HG02610 (cell line): ENCODE data around the gene TSNAX.
A peak's percentile ranks its signal among the peaks of the same experiment; 100 is the strongest.

Source experiments
- ATAC-seq: cut with Tn5 transposase; IDR thresholded peaks from one replicate; pipeline ENCODE4 v1.9.1; 2021; ENCODE audit warnings: mild to moderate bottlenecking, moderate library complexity; ENCODE audit not compliant: unreplicated experiment

TSNAX gene

GRCh38 chr1:231597971-231598370, 69.5 kb downstream of the TSNAX start:
- ATAC-seq = no peak

DNA sequence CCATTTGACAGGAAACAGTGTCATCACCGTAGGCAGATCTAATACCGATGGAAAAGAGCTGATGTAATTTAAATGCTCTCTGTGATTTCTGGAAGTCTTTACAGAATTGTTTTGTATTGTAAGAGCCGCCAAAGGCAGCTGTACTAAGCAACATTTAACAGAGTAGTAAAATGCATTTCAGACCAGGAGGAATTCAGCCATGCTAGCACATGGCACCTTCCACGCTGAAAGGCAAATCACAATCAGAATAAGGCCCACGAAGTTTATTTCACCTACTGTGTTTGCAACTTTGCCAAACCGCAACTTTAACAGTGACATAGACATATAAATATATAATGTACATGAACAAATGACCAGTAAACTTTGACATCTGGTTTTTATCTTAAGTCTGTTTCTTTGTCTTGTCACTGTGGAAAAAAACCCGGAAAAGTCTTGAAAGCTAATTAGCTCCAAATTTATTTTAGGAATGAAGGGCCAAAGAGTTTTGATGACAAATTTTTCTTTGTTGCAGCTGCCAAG, 72.0 kb downstream of the TSNAX start:
- no peak for ATAC-seq

DNA sequence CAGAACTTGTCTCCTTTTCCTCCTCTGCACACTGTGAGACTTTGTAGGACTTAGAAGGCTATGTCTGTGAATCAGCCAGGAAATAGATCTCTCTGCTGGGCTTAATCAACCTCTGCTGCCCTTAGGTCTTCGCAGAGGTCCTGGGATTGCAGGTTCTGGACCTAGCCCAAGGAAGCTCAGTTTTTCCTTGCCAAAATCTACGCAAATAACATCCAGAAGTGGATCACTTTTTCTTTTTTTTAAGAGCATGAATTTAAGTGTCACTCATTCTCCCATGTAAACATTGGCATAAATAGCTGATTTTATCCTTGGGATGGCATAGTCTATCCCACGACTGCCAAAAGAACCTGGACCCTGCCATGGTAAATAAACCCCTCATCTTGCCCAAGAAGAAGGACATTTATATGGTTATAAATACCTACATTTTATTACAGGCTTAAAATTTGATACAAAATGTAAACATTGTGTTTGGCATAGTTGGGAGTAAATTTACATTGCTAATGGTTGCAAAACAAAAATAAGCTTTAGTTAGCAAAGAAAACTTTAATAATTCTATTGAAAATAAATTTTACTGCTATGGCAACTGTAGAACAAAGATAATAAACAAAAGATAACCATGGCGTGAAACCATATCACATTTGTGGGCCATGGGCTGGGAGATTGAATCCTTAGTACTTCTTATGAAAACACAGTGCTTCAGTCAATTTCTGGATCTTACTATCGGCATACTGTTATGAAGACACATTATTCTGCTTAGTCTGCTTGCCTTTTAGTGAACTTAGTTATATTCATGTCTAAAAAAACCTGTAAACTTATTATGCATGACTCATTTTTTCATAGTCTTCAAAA, 73.6 kb downstream of the TSNAX start:
- no peak for ATAC-seq

- ATAC-seq = no peak
Measured at GRCh38 chr1:231602673-231602984, 74.2 kb downstream of the TSNAX start.

DNA sequence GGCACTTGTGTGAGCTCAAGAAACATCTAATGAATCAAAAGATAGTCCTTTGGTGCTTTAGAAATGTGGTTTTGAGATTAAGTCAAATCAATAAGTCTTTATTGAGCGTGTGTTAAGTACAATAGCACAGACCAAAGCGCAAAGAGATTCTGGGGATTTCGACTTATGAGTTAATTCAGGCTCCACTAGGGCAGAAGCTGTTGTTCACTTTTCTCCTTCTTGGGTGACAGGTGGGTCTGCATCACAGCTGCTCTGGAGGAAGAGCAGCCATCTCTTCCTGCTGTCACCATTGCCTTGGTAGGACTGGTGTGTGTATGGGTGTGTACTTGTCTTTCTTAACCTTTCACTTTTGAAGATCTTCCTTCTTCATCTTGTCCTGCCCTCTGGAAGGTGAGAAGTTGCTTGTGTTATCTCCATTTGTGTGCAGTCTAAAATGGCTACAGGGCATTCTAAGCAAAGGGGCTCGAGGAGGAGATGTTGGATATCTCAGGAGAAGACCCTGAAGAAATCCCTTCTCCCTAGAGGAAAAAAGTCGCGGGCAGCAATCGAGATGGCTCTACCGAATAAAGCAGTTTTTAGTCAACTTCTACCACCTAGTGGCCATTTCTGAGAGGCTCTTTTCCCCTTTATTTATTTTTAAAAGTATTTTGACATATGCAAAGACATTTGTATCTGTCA, 75.3 kb downstream of the TSNAX start:
- ATAC-seq = no peak

- ATAC-seq = no peak
Measured at GRCh38 chr1:231604276-231604621, 75.8 kb downstream of the TSNAX start.

- ATAC-seq = no peak
Measured at GRCh38 chr1:231605149-231606100, 77.0 kb downstream of the TSNAX start.

GRCh38 chr1:231606712-231607111, 78.2 kb downstream of the TSNAX start:
- no peak for ATAC-seq

DNA sequence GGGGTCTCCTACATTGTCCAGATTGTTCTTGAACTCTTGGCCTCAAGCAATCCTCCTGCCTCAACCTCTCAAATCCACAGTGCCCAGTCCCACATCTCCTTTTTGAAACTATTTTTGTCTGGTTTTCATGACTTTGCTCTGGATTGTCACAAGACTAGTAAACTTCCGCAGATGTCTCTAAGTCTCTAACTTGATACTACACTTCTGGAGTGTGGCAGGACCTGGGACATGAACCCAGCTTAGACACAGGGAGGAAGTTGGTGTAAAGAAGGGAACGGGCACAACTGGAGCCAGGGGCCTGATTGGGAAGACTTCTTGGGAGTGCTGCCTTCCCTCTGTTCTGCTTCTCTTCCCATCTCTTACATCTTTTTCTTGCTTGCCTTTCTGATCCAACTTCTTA, 81.9 kb downstream of the TSNAX start:
- ATAC-seq = no peak

DNA sequence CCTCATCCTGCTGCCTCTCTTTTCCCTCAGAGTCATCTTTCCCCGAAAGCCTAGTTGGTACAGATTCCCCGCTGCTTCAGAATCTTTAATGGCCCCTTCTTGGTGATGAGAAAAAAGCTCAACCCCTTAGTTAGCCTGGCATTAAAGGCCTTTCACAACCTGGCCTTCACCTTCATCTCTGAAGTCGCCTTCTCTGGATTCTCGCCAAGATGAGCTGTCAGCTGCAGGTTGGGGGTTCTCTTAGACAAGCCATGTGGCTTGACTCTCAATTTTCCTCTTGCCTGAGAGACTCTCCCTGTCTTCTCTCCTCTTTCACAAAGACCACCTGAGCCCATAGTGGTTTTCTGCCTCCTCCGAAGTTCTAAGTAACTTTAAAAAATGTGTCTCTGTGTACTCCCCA, 82.6 kb downstream of the TSNAX start:
- ATAC-seq = no peak

- no peak for ATAC-seq
Measured at GRCh38 chr1:231611851-231612250, 83.4 kb downstream of the TSNAX start.

DNA sequence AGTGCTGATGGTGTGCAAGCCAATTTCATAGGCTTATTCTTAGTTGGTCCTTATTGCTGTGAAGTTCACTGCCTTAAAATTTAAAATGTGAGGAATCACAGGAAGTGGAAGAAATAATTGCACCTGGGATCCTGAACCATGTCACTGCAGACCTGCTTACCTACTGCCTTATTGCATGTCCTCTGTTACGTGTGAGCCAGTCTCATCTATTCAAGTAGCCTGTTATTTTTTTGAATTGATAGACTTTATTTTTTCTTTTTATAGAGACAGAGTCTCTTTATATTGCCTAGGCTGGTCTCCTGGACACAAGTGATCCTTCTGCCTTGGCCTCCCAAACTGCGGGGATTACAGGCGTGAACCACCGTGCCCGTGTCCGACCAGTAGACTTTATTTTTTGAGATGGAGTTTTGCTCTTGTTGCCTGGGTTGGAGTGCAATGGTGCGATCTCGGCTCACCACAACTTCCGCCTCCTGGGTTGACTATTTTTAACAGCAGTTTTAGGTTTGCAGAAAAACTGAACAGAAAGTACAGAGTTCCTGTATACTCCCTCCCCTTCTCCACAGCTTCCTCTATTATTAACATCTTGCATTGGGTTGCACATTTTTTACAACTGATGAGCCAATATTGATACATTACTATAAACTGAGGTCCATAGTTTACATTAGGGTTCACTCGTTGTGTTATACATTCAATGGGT, 84.1 kb downstream of the TSNAX start:
- ATAC-seq = peak; percentile 95

DNA sequence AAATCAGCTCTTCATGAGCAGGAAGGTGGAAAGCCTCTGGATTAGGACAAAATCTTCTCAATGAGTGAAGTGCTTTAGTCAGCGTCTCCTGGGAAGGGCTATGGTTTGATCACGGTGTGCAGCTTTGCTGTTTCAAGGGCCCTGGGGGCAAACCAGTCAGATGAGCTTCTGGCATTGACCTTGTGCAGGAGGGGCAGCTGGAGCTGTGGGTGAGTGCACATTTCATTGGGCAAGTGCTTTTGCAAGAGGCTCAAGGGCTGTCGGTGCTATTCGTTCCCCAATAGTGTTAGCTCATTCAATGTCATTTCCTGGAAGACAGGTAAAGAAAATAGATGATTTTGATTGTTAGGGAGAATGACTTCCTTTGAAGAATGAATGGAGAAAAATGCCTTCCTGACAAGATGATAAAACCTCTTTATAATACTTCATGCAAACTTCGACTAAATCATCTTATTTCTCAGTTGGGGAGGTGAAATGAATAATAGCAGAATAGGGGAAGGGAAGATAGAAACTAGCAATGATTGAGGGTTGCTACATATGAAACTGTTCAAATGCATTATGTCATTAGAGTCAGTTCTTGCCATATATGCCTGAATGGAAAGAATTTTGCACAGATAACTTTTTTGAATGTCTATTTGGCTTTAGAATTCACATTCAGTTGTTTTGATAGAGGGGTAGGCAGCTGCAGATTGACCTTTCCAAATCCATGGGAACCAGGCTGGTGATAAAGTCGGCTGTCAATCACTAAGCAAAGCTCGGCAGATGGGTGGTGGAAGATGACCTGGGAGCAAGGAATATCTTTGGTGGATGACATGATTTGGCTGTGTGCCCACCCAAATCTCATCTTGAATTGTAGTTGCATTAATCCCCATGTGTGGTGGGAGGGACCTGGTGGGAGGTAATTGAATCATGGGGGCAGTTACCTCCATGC, 85.2 kb downstream of the TSNAX start:
- ATAC-seq = no peak
